ENCODE measurements around the gene DST.

The DST gene

DNA sequence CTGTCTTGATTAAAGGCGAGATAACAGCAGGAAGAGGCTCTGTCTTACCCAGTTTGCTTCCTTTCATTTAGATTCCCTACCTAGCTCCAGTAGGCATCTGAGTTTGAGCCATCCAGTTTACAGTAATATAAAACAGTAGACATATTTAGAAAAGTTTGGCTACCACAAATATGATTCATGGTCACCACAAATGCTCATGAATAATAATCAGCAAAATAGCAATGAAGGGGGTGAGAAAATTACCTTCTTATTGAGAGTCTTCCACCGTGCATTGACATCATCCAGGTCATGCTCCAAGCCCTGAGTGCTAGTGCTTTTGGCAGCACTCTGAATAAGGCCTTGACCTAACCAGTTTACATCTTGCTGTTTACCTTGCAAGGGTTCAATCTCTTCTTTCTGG is 106.2 kb downstream of the DST start:
- peak; percentile 33 for DNase-seq (ENCODE audit: low spot score)

DNA sequence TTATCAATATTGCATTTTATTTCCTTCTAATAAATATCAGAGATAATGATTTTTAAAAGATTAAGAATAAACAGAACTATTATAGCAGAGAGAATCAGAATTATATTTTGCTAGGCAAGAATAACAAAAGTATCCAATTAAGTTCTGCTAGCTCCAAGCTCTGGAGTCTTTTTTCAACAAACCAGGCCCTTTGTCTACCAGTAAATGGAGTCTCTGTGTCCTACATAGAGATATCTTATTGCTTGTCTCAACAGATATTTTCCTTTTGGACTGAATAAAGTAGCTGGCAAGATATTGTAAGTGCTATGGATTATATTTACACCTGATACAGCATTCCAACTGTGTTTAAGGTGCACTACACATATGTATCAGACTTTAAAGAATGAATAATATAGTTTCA is 107.1 kb downstream of the DST start:
- no peak for DNase-seq (ENCODE audit: low spot score)

DNA sequence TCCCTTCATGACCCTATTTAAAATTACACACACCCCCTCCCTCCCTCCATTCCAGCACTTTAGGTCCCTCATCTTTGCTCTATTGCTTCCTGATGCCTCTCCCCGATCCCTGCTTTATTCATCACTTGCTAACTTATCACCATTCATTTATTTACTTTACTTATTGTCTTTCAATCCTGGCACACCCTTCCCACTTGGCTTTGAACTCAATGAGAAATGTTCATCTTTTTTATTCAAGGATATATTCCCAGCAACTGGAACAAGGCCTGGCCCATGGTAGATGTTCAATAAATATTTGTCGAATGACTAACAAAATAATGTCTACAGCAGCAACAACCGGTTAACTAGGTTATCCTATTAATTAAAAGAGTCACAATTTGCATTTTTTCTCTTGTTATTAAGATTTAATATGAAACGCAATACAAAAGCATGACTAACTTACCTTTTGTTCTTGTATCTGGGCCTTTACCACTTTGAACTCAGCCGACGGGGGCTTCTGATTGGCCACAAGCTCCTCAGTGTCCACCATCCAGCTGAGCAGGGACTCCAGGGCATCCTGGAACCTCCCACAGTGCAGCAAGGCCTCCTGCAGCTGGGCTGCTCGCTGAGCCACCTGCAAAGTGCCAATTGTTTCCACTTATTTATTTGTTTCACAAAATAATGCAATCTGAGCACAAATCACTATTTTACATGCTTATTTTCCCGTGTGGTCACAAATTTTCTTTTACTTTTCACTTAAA is 107.8 kb downstream of the DST start:
- no peak for DNase-seq (ENCODE audit: low spot score)

DNA sequence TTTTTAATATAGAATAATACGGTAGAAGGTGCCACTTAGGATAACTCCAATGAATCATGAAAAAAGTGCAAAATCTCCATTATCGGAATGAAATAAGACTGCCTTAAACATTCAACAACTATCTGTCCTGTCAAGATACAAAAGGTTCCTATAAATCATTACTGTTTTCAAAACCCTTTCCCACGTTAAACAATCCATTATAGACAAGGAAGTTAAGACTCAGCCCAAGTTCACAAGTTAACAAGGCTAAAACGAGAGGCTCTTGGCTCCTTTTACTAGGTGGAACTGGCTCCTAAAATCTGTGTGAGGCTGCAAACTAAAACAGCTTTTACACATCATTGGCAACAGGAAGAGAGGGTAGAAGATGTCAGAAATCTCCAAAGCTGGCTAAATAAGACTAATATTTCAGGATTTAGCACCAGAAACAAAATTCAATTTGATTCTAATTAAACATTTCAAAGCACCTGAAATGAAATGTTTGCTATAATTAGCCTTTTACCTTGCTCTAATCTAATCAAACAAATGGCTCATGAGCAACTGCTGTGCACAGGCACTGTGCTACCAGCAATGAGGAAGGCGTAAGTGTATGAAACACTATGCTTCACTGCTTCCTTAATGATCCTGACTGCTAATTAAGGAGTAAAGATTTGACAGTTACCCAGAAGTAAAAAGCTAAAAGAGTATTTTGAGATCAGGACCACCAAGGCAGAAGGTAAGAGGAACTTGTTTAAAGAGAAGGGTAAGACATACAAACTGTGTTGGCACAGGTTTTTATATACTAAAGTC is 109.7 kb downstream of the DST start:
- DNase-seq (ENCODE audit: low spot score) = no peak

DNA sequence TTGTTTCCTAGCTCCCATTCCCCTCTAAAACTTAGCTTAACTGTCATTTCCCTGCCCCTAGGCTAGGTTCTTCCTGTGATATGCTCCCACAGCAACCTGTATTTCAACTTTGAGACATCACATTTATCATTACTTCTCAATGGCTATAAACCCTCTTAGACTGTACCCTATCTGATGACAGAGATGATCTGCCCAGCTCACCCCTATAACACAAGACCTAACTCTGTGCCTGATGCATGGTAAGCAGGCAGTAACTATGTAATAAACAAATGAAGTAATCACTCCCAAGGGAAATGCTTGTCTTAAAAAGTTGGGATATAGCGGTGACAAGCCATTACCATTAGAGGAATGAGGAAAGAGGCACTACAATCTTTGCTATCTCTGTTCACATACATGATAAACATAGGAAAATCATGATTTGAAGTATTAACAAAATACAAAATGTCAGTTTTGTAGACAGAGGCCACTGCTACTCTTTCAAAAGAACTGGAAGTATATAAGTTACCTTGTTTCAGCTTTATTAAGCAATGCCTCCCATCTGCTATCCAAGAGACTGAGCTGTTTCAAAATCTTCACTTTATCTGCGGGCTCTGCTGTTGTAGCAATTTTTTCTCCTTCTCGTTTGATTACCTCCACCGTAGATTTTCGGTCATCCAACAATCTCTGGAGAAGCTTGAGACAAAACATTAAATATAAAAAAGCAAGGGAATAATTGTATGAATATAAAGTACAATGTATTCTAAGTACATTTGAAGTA is 110.7 kb downstream of the DST start:
- DNase-seq (ENCODE audit: low spot score) = no peak

DNA sequence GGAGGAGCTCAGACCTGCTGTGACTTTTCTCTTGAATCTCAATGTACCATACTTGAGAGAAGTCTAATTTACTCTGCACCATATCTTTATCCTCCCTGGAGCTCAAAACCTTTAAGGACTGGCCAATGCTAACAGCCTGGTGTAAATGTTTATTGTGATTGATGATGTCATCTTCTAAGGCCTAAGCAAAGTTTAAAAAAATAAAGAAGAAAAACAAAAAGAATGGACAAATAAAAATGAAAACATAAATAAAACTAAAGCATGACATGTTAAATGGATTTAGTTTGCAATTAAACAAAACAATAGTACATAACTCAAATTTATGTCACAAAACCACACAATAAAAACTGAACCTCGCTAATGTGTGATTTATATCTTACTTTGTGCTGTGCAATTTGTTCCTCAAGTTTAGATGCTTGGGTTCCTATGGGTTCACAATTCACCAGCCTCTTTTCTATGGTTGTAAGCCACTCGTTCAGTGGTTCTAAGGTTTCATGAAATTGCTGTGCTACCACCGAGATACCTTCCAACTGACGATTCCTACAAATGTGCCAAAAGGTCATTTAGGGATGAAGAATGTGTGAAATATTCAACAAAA is 113.0 kb downstream of the DST start:
- DNase-seq (ENCODE audit: low spot score) = no peak

DNA sequence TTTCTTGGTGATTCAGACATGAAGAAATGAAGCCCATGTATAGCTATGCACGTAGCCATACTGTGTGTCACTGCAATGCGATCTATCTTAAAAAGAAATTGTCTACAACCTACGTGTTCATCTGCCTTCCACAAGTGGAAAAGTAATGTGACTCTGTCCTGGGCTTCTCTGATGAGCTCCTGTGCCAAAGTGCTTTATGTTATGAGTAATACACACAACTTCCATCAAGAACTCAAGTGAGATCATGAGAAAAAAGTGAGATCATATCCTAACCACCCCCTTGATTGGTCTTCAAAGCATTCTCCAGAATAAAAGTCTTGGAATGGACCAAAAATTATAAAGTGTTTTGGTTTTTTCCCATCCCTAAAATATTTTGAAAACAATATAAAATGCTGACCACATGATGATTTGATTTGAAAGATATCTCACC is 114.3 kb downstream of the DST start:
- DNase-seq (ENCODE audit: low spot score) = peak; percentile 75

DNA sequence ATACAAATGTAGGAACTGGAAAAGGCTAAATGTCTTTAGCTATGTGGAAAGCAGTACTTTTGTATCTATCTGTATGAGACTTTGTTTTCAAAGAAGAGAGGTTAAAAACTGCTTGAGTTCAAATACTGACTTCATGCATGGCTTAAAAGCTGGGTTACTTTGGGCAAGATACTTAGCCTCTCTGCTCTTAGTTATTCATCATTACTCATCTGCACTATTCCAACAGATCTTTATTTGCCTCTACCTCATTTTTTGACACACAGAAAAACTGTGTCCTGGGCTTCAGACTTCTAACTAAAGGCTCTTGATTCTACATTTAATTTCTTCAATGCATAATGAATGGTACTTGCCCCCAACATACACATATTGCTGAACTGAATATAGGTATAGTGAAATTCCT is 114.8 kb downstream of the DST start:
- no peak for DNase-seq (ENCODE audit: low spot score)

DNA sequence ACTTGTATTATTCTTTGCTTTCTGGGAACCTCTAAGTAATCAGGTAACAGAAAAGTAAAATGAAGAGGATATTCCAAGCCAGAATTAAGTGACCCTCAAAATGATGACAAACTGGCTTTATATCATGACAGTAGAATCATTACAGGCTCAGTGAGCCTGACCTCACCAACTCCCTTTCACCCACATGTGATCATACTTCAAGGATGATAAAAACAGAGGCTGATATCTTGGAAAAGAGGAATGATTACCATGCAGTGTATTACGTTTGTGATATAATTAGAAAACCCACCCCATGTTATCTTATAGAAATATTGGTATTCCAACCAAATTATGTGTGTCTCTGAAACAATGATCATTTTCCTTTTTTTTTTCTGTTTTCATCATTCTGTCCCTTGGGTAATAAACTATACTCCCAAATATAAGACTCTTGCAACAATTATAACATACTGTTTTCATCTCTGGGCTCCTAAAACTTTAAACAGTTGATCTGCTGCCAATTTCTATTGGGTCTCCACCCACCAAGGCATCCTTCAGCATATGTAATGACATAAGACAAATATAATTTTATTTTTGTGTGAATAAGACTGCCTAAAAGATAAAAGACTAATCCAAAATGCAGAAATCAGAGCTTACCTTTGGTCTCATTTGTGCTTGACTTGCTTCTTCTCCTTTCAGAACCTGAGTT is 115.7 kb downstream of the DST start:
- no peak for DNase-seq (ENCODE audit: low spot score)

DNA sequence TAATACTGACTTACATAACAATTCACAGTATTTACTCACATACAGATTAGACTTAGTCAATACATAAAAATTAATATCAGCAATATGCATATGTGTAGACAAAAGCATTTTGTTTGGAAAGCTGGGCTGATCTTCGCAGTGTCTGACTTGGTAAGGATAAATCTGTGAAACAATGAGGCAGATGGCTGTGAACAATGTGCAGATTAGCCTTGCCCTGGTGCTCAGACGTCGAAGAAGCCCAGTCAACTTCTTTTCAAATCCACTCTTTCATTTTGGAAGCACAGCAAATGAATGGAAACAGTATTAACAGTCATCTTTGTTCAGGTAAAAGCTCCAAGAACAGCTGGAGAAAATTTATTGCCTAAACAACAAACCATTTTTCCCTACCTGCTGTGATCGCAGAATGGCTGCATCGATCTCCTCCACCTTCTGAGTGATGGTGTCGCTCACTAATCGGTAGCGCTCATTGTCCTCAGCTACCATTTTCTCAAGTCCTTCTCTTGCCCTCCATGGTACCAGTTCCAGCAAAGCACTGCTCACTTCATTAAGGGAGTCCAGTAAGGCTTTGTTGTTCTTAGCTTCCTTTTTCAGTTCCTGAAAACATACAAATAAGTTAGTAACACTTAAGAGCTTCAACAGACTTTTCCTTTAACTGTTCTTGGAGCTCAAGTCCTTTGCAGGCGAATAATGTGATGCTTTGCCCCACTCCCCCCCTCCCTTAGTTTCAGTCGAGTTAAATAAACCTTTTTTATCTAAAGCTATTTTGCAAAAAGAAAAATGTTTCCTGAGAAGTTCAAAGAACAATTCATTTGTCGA is 116.5 kb downstream of the DST start:
- no peak for DNase-seq (ENCODE audit: low spot score)

DNA sequence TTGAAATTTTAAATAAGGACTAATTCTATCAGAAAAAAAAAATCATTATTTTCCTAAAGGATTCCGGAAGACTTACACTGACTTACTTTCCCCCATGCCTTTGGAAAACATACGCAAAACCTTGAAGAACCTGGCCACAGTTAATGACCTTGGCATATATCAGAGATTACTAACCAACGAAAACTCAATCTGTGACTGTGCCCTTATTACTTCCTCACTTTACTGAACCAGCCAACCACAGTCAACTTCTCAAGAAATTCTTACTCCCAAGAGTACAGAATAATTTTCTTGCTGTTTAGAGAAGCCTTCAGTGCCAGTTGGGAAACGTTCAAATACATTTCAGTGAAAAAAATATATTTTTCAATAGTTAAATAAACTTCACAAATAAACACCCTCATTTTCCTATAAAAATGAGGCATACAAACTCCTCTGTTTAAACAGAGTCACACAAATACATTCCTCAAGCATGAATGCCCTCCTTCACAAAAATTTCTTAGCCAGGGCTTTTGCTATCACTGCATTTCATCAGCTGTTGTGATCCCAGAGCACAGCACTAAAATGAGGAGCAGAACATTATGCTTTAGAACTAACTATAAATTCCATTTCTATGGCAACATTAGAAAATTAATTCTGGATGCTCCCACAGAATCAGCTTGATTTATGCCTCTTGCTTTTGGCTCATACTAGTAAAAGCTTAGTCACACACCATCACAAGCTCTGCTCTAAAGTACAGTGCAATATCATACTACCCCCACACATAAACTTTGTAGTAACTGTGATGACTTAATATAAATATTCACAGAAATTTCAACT is 117.6 kb downstream of the DST start:
- DNase-seq (ENCODE audit: low spot score) = peak; percentile 50

DNA sequence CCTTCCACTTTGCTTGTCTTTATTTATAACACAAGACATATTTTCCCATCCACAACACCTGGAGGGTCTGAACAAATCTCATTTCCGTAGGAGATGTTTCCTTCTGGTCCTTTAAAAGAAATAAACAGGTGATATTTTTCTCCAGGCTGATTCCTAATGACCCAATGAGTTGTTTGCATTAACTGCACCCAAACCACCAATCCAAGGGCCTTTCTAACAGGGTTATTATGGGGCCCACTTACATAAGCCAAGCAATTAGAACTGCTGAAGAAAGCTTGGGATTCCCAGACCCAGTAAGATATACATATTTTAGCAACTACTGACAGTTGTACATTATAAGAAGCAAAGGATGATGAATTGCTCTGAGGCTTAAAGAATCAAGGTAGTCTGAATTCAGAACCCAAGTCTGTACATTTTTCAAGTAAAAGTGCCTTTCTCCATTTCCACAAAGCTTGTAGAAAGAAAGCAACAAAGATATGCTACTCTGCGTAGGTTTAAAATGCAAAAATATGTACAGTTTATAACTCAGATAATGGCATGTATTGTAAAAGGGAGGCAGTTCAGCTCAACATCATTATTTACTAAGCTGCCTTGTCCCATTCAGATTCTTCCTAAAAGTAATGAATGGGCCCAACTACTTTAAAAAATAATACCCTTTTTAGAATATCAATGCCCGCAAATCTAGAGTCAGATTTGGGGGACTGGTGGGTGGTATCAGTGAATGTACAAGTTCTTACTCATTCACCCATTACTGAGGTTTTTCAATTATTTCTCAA is 120.0 kb downstream of the DST start:
- DNase-seq (ENCODE audit: low spot score) = no peak

DNA sequence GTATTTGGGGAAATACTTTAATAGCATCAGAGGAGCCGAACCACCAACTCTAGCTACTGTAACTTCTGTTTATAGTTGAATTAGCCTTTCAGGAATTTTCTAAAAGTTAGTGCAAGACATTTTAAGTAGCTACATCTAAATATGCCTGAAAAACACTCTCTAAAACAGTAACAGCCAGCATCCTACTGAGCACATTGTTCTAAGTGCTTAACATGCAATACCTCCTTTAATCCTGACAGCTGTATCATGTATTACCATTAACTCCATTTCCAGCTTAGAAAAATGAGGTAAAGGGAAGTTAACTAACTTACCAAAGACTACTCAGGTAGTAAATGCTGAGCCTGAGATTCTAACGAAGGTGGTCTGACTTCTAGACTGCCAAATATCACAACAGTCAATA is 120.7 kb downstream of the DST start:
- no peak for DNase-seq (ENCODE audit: low spot score)

DNA sequence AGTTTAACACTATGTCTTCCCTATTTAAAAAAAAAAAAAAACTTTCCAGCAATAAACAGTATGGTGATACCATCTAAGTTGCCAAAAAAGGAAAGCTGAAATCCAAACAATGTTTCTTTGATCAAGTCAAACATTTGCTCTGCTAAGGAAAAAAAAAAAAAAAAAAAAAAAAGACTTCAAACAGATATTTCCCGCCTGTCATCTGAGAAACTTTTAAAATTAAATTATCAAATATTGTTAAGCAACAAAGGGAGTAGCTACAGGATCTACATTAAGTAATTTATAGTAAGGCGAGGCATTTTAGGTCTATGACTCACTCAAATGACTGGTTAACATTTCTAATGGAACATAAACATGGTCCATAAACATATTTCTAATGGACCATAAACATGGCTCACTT is 121.2 kb downstream of the DST start:
- DNase-seq (ENCODE audit: low spot score) = no peak

DNA sequence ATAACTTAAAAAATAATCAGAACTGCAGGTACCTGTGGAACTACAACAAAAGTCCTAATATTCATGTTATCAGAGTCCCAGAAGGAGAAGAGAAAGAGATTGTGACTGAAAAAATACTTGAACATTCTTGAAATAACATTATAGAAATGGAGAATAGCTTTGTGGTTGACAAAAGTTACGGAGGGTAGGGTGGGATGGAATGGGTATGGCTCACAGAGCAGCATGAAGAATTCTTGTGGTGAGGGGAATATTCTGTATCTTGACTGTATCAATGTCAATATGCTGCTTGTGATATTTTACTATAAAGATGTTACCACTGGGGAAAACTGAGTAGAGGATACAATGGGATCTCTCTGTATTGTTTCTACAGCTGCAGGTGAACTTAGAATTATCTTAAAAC is 122.5 kb downstream of the DST start:
- DNase-seq (ENCODE audit: low spot score) = no peak

DNA sequence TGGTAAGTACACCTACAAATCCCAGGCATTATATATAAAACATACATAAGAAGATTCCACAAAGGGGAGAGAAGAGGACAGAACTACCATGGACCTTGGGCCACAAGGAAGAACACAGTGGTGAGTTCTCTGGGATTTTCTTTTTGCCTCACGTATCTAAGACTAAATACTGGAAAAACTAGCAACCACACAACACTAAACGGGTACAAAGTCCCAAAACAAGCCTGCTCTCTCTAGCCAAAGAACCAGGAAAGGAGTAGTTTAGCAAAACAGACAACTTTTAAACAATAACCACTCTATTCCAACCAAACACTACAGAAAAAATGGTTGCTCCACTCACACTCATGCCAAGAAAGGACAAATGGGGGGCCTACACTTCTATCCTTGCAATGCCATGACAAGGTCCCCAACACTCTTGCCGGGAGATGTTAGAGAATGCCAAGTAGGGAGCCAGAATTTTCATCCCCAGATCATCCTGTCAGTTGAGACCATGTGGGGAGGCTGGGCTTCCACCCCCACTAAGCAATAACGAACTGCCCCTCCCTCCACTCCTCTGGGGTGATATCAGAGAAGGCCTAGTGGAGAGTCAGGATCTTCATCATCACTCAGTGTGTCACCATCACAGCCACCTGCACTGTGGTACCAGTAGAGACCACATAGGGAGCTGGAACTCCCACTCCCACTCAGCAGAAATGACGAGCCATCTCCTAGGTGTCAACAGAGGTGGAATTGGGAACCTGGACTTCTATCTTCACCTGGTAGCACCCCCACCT is 123.5 kb downstream of the DST start:
- no peak for DNase-seq (ENCODE audit: low spot score)

DNA sequence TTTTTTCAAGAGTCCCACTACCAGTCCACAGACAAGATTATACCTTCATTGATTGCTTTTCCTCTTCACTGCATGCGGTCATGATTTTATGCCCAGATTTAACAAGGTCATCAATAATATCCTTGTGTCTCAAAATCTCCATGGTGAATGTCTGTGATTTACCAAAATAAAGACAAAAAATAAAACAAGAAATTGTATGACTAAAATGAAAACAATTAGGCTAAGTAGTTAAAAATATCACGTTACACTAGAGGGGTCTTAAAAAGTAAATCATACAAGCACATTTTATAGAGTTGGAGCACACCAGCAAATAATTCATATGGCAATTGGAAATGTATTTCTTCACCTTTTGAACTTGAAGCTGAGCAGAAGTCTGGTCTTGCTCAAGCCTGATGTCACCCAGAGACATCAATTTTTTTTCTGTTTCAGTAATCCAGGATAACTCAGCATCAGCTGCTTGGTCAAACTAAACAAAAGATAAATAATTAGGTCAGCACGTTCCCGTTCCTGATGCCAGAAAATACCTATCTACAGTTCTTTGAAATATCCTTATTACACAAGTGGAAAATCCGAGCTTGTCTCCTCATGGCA is 125.4 kb downstream of the DST start:
- DNase-seq (ENCODE audit: low spot score) = no peak

DNA sequence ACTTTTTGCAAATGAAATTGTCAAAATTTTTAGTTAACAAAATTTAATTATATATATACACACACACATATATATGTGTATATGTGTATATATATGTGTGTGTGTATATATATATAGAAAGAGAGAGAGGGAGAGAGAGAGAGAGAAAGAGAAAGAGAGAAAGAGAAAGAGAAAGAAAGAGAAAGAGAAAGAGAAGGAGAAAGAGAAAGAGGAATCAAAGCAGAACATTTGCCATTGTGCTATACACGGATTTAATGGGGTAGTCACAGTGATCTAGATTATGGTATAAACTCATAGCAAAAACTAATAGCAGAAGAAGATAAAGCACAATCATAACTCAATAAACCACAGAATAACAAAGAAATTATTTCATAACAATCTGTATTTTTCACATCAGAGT is 126.7 kb downstream of the DST start:
- no peak for DNase-seq (ENCODE audit: low spot score)

Measured in kidney tubule cell (primary cell).